A673 (cell line): Measurements from ENCODE around the gene UBA6.

Experiments used
- EZH2 ChIP-seq: fragments of 200-600 bp; sonication (generic); IDR thresholded peaks from 2 replicates; pipeline ENCODE4 v1.6.1; 2017; ENCODE audit warnings: borderline replicate concordance, low read depth, mild to moderate bottlenecking, mixed read lengths, antibody characterized with exemption, low read length; ENCODE audit not compliant: poor library complexity, severe bottlenecking
- TF ChIP-seq, protein P1 (sequence below): fragments of 300-800, 200-600 bp; sonication (generic); conservative IDR thresholded peaks from 2 replicates; pipeline ENCODE4 v1.5.1; 2017; ENCODE audit warnings: low read depth, mild to moderate bottlenecking, antibody characterized with exemption, low read length, moderate library complexity, mixed read lengths

DNA sequence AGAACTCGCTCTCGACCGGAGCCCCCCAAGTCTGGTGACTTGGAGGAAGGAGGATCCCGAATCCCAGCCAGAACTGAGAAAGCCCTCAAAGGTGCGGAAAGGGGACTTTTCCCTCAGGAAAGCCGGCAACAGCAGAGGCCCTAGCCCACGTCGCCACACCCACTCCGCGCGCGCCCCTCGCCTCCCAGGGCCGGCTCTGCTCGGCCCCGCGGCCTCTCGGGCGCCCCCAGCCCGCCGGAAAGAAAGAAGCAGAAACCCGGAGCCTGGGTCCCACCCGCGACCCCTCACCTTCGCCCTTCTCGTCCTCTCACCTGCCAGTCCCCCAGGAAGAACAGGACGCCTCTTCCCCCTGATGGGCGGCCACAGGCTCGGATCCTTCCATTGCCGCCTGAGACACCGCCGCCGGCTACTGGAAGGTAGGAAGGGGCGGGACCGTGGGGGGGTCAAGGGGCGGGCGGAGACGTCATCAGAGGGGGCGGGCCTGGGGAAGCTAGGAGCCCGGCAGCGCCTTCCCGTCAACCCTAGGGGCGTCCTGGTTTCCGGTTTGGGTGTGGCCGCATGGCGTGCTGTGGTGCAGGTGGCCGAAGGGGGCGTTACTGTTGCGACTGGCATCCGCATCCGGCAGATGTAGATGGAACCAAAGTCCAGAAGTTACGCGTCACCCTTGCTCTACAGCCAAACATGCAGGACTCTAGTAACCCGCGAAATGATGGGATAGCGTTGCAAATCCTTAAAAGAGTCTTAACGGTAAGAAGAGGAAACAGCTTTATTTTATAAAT, at the start of gene UBA6:
- TF ChIP-seq, protein P1, sequence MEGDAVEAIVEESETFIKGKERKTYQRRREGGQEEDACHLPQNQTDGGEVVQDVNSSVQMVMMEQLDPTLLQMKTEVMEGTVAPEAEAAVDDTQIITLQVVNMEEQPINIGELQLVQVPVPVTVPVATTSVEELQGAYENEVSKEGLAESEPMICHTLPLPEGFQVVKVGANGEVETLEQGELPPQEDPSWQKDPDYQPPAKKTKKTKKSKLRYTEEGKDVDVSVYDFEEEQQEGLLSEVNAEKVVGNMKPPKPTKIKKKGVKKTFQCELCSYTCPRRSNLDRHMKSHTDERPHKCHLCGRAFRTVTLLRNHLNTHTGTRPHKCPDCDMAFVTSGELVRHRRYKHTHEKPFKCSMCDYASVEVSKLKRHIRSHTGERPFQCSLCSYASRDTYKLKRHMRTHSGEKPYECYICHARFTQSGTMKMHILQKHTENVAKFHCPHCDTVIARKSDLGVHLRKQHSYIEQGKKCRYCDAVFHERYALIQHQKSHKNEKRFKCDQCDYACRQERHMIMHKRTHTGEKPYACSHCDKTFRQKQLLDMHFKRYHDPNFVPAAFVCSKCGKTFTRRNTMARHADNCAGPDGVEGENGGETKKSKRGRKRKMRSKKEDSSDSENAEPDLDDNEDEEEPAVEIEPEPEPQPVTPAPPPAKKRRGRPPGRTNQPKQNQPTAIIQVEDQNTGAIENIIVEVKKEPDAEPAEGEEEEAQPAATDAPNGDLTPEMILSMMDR, result peak; percentile 31
- no peak for TF ChIP-seq EZH2
